ENCODE data around the gene RNU4-1.
A peak's percentile ranks its signal among the peaks of the same experiment; 100 is the strongest.
"Not testable (repeated sequence)": the region's sequence is repeated elsewhere in the genome, so short reads cannot be mapped to it uniquely, and the experiment has no call there.

Gene RNU4-1

DNA sequence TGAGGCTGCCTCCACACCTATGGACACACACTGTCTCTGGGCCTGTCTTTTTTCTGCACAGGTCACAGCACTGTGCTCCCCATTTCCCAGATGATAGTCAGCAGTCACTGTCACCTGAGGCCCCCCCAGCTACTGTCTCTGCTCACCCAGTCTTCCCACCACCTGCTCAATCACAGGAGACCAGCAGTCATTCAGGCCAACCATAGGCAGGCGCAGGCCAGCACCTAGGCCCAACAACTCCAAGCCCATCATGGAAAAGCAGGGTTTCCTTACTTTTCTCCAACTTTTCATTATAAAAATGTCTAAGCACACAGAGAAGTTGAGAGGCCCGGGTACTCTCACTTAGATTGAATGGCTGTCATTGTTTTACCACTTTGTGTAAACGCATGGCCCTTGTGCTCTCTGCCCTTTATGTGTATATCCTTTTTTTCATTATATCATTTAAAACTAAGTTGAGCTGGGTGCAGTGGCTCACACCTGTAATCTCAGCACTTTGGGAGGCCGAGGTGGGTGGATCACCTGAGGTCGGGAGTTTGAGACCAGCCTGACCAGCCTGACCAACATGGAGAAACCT lies 34.6 kb downstream of the RNU4-1 start:
- no peak for DNase-seq (ENCODE audit: low read depth in 2 of 2)

DNA sequence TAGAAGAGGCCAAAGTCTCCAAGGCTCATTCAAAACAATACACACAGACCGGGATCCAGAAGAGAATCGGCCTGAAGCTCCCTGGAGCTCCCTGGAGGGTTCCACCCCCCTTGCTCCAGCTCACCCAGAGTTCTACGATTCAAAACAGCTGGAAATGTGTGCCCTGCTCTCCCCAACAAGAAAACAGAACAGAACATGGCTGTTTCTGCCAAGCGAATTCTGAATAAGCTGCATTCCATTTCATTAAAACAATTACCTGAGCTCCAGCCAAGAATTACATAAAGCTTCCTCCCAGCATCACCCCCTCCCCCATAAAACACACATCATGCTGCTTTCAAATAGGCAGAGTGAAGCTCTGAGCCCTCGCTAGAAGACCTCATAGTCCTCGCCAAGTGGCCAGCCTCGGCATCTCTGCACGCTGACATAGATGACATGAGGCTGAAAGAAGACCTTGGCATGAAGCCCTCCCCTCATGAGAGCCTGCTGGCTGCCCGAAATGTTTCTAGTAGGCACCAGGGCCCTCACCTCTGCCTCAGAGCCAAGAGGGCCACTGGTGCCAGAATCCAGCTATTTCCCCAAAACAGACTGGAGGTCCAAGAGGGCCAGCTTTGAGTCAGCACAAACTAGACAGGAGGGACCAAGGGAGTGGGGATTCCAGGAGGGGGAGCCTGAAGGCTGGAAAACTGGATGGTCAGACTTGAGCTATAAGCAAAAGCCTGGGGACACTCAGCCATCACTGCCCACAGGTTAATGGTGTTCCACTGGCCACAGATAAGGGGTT lies 35.8 kb downstream of the RNU4-1 start:
- no peak for DNase-seq (ENCODE audit: low read depth in 2 of 2)

DNA sequence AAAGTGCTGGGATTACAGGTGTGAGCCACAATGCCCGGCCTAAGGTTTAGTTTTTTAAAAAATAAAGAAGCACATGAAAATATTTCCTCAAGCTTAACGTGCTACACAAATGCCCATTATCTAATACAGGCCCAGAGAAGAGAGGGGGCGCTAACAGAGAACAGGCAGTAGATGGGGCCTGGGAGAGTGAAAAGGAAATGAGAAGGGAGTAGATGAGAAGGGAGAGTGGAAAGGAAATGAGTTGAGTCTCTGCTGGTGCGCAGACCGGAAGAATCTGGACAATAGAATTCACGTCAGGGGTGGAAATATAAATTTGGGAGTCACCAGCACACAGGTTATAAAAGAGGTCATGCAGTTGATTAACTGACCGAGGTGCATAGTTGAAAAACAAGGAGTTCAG lies 38.2 kb downstream of the RNU4-1 start:
- DNase-seq (ENCODE audit: low read depth in 2 of 2), result no peak

DNA sequence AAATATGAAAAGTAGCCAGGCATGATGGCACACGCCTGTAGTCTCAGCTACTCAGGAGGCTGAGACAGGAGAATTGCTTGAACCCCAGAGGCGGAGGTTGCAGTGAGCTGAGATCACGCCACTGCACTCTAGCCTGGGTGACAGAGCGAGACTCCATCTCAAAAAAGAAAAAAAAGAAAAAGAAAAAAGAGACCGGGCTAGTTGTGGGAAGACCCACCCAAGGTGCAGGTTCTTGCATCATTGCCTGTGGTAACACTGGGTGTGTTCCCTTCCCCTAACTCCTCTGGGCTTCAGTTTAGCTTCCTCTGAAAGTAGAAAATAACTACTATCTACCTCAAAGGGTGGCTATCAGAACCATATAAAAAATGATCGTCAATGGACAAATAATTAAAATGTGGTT lies 39.7 kb downstream of the RNU4-1 start:
- DNase-seq (ENCODE audit: low read depth in 2 of 2), result not testable (repeated sequence)

- peak in 1 of 2 donors; percentile 66 for DNase-seq (ENCODE audit: low read depth in 2 of 2)
Observed at GRCh38 chr12:120252071-120252906, 40.7 kb downstream of the RNU4-1 start.

- DNase-seq (ENCODE audit: low read depth in 2 of 2), result not testable (repeated sequence)
Observed at GRCh38 chr12:120251364-120252070, 41.5 kb downstream of the RNU4-1 start.

GRCh38 chr12:120249875-120250795 lies 42.9 kb downstream of the RNU4-1 start:
- DNase-seq (ENCODE audit: low read depth in 2 of 2), result no peak

GRCh38 chr12:120249266-120249874 lies 43.7 kb downstream of the RNU4-1 start:
- DNase-seq (ENCODE audit: low read depth in 2 of 2), result no peak

GRCh38 chr12:120247621-120248030 lies 45.4 kb downstream of the RNU4-1 start:
- DNase-seq (ENCODE audit: low read depth in 2 of 2), result no peak

DNA sequence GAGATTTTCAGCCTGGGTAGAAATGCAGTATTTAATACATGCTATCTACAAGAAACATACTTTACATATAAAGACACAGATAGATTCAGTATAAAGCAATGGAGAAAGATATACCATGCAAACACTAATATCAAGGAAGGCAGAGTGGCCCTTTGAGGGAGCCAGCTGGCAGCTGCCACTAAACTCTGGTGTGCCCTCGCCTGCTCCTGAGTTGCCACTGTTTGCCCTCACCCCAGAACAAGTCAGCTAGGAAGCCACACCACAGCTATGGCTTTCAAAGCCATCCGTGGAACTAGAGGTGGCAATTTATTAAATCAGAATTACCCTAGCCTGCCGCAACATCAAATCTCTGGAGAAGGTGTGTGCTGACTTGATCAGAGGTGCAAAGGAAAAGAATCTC lies 45.9 kb downstream of the RNU4-1 start:
- DNase-seq (ENCODE audit: low read depth in 2 of 2), result no peak

- not testable (repeated sequence) for DNase-seq (ENCODE audit: low read depth in 2 of 2)
Observed at GRCh38 chr12:120246705-120247104, 46.3 kb downstream of the RNU4-1 start.

Measured in stimulated activated CD4-positive, alpha-beta T cell treated with anti-CD3 and anti-CD28 coated beads, Interleukin-1b, Interleukin-23, amount 100 ng/mL, for 4 hours (primary cell).